WTC11 (cell line): Measurements from ENCODE around the gene PKP4.

Source experiments
- ESRRA ChIP-seq: sonication (generic); formaldehyde crosslinking; IDR thresholded peaks from 2 replicates; pipeline ENCODE4 v1.8.1; 2022; ENCODE audit warnings: mild to moderate bottlenecking, missing genetic modification reagents, borderline replicate concordance
- ETV6 ChIP-seq: sonication (generic); formaldehyde crosslinking; IDR thresholded peaks from 2 replicates; pipeline ENCODE4 v1.8.1; 2022; ENCODE audit warnings: mild to moderate bottlenecking, missing genetic modification reagents
- GTF2I ChIP-seq: fragments of 250-450 bp; sonication (Bioruptor Pico); conservative IDR thresholded peaks from 2 replicates; pipeline ENCODE4 v1.4.0; 2021; ENCODE audit warnings: mild to moderate bottlenecking
- MXD4 ChIP-seq: fragments of 250-450 bp; sonication (Bioruptor Pico); IDR thresholded peaks from 2 replicates; pipeline ENCODE4 v1.8.0; 2021; ENCODE audit warnings: mild to moderate bottlenecking, moderate library complexity, borderline replicate concordance
- NFE2L1 ChIP-seq: sonication (generic); formaldehyde crosslinking; IDR thresholded peaks from 2 replicates; pipeline ENCODE4 v1.8.1; 2023; ENCODE audit warnings: missing genetic modification reagents
- NFYB ChIP-seq: sonication (generic); formaldehyde crosslinking; conservative IDR thresholded peaks from 2 replicates; pipeline ENCODE4 v1.8.0; 2022; ENCODE audit warnings: low read depth, missing genetic modification reagents
- NR2C2 ChIP-seq: sonication (generic); formaldehyde crosslinking; IDR thresholded peaks from 2 replicates; pipeline ENCODE4 v1.8.0; 2022; ENCODE audit warnings: mild to moderate bottlenecking, missing genetic modification reagents
- SP1 ChIP-seq: sonication (generic); formaldehyde crosslinking; conservative IDR thresholded peaks from 2 replicates; pipeline ENCODE4 v1.8.1; 2022; ENCODE audit warnings: missing genetic modification reagents
- ZBTB21 ChIP-seq: sonication (generic); formaldehyde crosslinking; IDR thresholded peaks from 2 replicates; pipeline ENCODE4 v1.8.1; 2023; ENCODE audit warnings: mild to moderate bottlenecking, missing genetic modification reagents, borderline replicate concordance
- ZNF263 ChIP-seq: sonication (generic); formaldehyde crosslinking; IDR thresholded peaks from 2 replicates; pipeline ENCODE4 v1.8.1; 2022; ENCODE audit warnings: low read depth, mild to moderate bottlenecking, moderate library complexity, missing genetic modification reagents
- TF ChIP-seq, protein P1 (sequence below): fragments of 200-600 bp; IDR thresholded peaks from 2 replicates; pipeline ENCODE4 v1.8.0; 2022; ENCODE audit warnings: antibody characterized with exemption
- TF ChIP-seq, protein P2 (sequence below): sonication (generic); formaldehyde crosslinking; IDR thresholded peaks from 2 replicates; pipeline ENCODE4 v1.8.0; 2022; ENCODE audit warnings: mild to moderate bottlenecking, missing genetic modification reagents

DNA sequence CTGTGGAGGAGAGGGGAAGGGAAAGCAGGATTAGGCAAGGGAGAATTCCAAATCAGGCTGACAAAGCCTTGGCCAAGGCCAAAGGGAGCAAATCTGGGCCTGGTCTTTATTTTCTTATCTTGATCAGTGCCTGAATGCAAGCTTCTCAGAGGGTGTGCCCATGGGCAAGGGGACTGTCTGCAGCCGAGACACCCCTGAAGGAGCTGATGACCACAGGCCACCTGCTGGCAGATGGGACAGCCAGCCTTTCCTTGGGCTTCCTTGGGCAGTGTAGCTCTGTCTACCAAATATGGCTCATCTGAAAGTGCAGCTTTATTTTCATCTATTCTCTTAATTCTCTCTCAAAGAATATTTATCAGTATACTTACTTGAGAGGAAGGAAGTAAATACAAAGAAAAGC, 117.0 kb downstream of the PKP4 start:
- no peak for TF ChIP-seq NFE2L1
- TF ChIP-seq ZBTB21 (CRISPR knock-in tag) = no peak
- TF ChIP-seq, protein P1, sequence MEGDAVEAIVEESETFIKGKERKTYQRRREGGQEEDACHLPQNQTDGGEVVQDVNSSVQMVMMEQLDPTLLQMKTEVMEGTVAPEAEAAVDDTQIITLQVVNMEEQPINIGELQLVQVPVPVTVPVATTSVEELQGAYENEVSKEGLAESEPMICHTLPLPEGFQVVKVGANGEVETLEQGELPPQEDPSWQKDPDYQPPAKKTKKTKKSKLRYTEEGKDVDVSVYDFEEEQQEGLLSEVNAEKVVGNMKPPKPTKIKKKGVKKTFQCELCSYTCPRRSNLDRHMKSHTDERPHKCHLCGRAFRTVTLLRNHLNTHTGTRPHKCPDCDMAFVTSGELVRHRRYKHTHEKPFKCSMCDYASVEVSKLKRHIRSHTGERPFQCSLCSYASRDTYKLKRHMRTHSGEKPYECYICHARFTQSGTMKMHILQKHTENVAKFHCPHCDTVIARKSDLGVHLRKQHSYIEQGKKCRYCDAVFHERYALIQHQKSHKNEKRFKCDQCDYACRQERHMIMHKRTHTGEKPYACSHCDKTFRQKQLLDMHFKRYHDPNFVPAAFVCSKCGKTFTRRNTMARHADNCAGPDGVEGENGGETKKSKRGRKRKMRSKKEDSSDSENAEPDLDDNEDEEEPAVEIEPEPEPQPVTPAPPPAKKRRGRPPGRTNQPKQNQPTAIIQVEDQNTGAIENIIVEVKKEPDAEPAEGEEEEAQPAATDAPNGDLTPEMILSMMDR = no peak
- TF ChIP-seq ZNF263 (CRISPR knock-in tag) = no peak
- TF ChIP-seq ESRRA = no peak
- no peak for TF ChIP-seq ETV6
- no peak for TF ChIP-seq NR2C2 (CRISPR knock-in tag)
- TF ChIP-seq GTF2I (CRISPR knock-in tag) = no peak
- no peak for TF ChIP-seq MXD4
- TF ChIP-seq, protein P2, sequence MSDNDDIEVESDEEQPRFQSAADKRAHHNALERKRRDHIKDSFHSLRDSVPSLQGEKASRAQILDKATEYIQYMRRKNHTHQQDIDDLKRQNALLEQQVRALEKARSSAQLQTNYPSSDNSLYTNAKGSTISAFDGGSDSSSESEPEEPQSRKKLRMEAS (CRISPR knock-in tag) = no peak
- TF ChIP-seq NFYB (CRISPR knock-in tag) = no peak
- no peak for TF ChIP-seq SP1 (CRISPR knock-in tag)
